CD4-positive, CD25-positive, alpha-beta regulatory T cell (primary cell): ENCODE results near the gene KCNMA1. TPM values are rescaled to one million over a fixed set of nuclear protein-coding genes. Genes with fewer than 3 reads are reported as not detected.

ENCODE experiments used
- ATAC-seq, 2 donors: fragments of 150-1000 bp; cut with Tn5 transposase; one replicate each; pipeline ENCODE4 v1.10.0; 2021; ENCODE audit warnings: low read depth in 2 of 2, moderate number of reproducible peaks in 2 of 2, moderate library complexity in 1 of 2
- DNase-seq, 3 donors: peaks; one replicate each; pipeline versions ENCODE4 v3.0.0 to v3.0.0-alpha.2; 2012 to 2022; ENCODE audit warnings: mixed read lengths in 1 of 3
- H3K27ac ChIP-seq: one replicate; pipeline ENCODE4 v1.7.0; 2013; ENCODE audit warnings: mild to moderate bottlenecking, low read length; ENCODE audit not compliant: insufficient read depth, poor library complexity, severe bottlenecking
- H3K27me3 ChIP-seq: one replicate; pipeline ENCODE4 v1.7.0; 2013; ENCODE audit warnings: low read length; ENCODE audit not compliant: control insufficient read depth, insufficient read depth
- H3K36me3 ChIP-seq: one replicate; pipeline ENCODE4 v1.7.0; 2013; ENCODE audit warnings: mild to moderate bottlenecking, low read length, moderate library complexity; ENCODE audit not compliant: control insufficient read depth, insufficient read depth
- H3K4me1 ChIP-seq: 2 replicates; pipeline ENCODE4 v1.7.0; 2013; ENCODE audit warnings: mild to moderate bottlenecking, low read length; ENCODE audit not compliant: insufficient read depth, control insufficient read depth, poor library complexity, severe bottlenecking
- H3K4me3 ChIP-seq: one replicate; pipeline ENCODE4 v1.7.0; 2013; ENCODE audit warnings: low read depth, mild to moderate bottlenecking, low read length, moderate library complexity
- H3K9me3 ChIP-seq, 2 experiments: 1 replicate in 1 of 2; 2 replicates in 1 of 2; pipeline ENCODE4 v1.7.0; 2013; ENCODE audit warnings: low read length in 2 of 2, mild to moderate bottlenecking in 1 of 2, moderate library complexity in 1 of 2; ENCODE audit not compliant: control insufficient read depth in 2 of 2
- H3K27ac Mint-ChIP-seq, 3 donors: one replicate each; pipeline ENCODE4 v1.8.0; 2020 to 2022; ENCODE audit warnings: mild to moderate bottlenecking in 3 of 3, mixed read lengths in 3 of 3, moderate library complexity in 2 of 3
- H3K27me3 Mint-ChIP-seq: one replicate; pipeline ENCODE4 v1.8.0; 2022; ENCODE audit warnings: mild to moderate bottlenecking, mixed read lengths
- H3K36me3 Mint-ChIP-seq: one replicate; pipeline ENCODE4 v1.8.0; 2020; ENCODE audit warnings: mixed read lengths
- H3K4me1 Mint-ChIP-seq, 4 donors: one replicate each; pipeline ENCODE4 v1.8.0; 2020 to 2022; ENCODE audit warnings: mixed read lengths in 4 of 4, mild to moderate bottlenecking in 1 of 4
- H3K4me3 Mint-ChIP-seq, 4 donors: one replicate each; pipeline ENCODE4 v1.8.0; 2020 to 2022; ENCODE audit warnings: mild to moderate bottlenecking in 4 of 4, mixed read lengths in 4 of 4, moderate library complexity in 3 of 4
- H3K9me3 Mint-ChIP-seq, 7 donors: one replicate each; pipeline ENCODE4 v1.8.0; 2020 to 2022; ENCODE audit warnings: mixed read lengths in 7 of 7, mild to moderate bottlenecking in 3 of 7, moderate library complexity in 2 of 7
- polyA plus RNA-seq, 4 donors: library from polyadenylated mRNA; unstranded; fragments of 300-500 nt; fragmentation: Illumina TruSeq; gene quantifications; one replicate each; pipeline ENCODE4 v1.2.3, GENCODE V29; 2021
- total RNA-seq: library from RNA; stranded (reverse); gene quantifications from one replicate; pipeline ENCODE4 v1.2.3, GENCODE V29; 2022

KCNMA1 gene
- total and polyA plus RNA-seq, 5 donors from 2014 or later = not detected

GRCh38 chr10:77377678-77378352 lies 259.8 kb downstream of the KCNMA1 start:
- DNase-seq = no peak
- no peaks in the 10 kb centered on the region for H3K27me3 Mint-ChIP-seq
- H3K9me3 ChIP-seq = no peaks in the 10 kb centered on the region
- H3K4me1 ChIP-seq = no peaks in the 10 kb centered on the region
- no peak overlapping the region for H3K27ac ChIP-seq
- H3K36me3 ChIP-seq = no peaks in the 10 kb centered on the region
- H3K4me3 Mint-ChIP-seq = no peak overlapping the region
- H3K4me3 ChIP-seq = no peak overlapping the region
- no peak overlapping the region for H3K27ac Mint-ChIP-seq
- no peak for ATAC-seq
- peaks cover 0 to 5% (median 0%) of the 10 kb centered on the region in 7 donors for H3K9me3 Mint-ChIP-seq
- no peaks in the 10 kb centered on the region for H3K4me1 Mint-ChIP-seq
- H3K36me3 Mint-ChIP-seq = no peaks in the 10 kb centered on the region
- no peaks in the 10 kb centered on the region for H3K27me3 ChIP-seq

GRCh38 chr10:77377034-77377433 lies 260.6 kb downstream of the KCNMA1 start:
- Histone ChIP-seq H3K4me3 (no peak overlapping the region), H3K27ac (no peak overlapping the region), H3K36me3 (no peaks in the 10 kb centered on the region), H3K9me3 (no peaks in the 10 kb centered on the region), H3K4me1 (no peaks in the 10 kb centered on the region), H3K27me3 (no peaks in the 10 kb centered on the region)
- Mint-ChIP-seq H3K9me3 (peaks cover 0 to 8% (median 1%) of the 10 kb centered on the region in 7 donors), H3K36me3 (no peaks in the 10 kb centered on the region), H3K4me1 (no peaks in the 10 kb centered on the region), H3K4me3 (no peak overlapping the region), H3K27me3 (no peaks in the 10 kb centered on the region), H3K27ac (no peak overlapping the region)
- ATAC-seq (no peak), DNase-seq (no peak)

- H3K9me3 ChIP-seq = no peaks in the 10 kb centered on the region
- Mint-ChIP-seq H3K27ac (no peak overlapping the region), H3K9me3 (peaks cover 0 to 8% (median 3%) of the 10 kb centered on the region in 7 donors), H3K36me3 (no peaks in the 10 kb centered on the region), H3K4me3 (no peak overlapping the region), H3K27me3 (no peaks in the 10 kb centered on the region), H3K4me1 (no peaks in the 10 kb centered on the region)
- H3K27me3 ChIP-seq = no peaks in the 10 kb centered on the region
- H3K4me3 ChIP-seq = no peak overlapping the region
- ATAC-seq (no peak), DNase-seq (no peak)
- no peak overlapping the region for H3K27ac ChIP-seq
- H3K4me1 ChIP-seq = no peaks in the 10 kb centered on the region
- no peaks in the 10 kb centered on the region for H3K36me3 ChIP-seq
Measured at GRCh38 chr10:77374189-77374656, 263.4 kb downstream of the KCNMA1 start.

GRCh38 chr10:77371848-77372799 lies 265.5 kb downstream of the KCNMA1 start:
- H3K4me3 Mint-ChIP-seq = no peak overlapping the region
- H3K27me3 Mint-ChIP-seq = no peaks in the 10 kb centered on the region
- no peak for DNase-seq
- no peaks in the 10 kb centered on the region for H3K4me1 ChIP-seq
- no peaks in the 10 kb centered on the region for H3K27me3 ChIP-seq
- no peaks in the 10 kb centered on the region for H3K9me3 ChIP-seq
- H3K36me3 Mint-ChIP-seq = no peaks in the 10 kb centered on the region
- H3K9me3 Mint-ChIP-seq = peaks cover 0 to 12% (median 4%) of the 10 kb centered on the region in 7 donors
- no peak for ATAC-seq
- H3K27ac Mint-ChIP-seq = no peak overlapping the region
- no peaks in the 10 kb centered on the region for H3K36me3 ChIP-seq
- no peak overlapping the region for H3K27ac ChIP-seq
- no peaks in the 10 kb centered on the region for H3K4me1 Mint-ChIP-seq
- no peak overlapping the region for H3K4me3 ChIP-seq

- no peaks in the 10 kb centered on the region for H3K9me3 ChIP-seq
- H3K4me1 ChIP-seq = no peaks in the 10 kb centered on the region
- H3K27me3 Mint-ChIP-seq = no peaks in the 10 kb centered on the region
- no peaks in the 10 kb centered on the region for H3K36me3 ChIP-seq
- H3K4me3 ChIP-seq = no peak overlapping the region
- H3K36me3 Mint-ChIP-seq = no peaks in the 10 kb centered on the region
- no peak overlapping the region for H3K27ac ChIP-seq
- no peak overlapping the region for H3K4me3 Mint-ChIP-seq
- H3K27me3 ChIP-seq = no peaks in the 10 kb centered on the region
- ATAC-seq (no peak), DNase-seq (no peak)
- H3K9me3 Mint-ChIP-seq = peaks cover 0 to 12% (median 4%) of the 10 kb centered on the region in 7 donors
- H3K4me1 Mint-ChIP-seq = no peaks in the 10 kb centered on the region
- no peak overlapping the region for H3K27ac Mint-ChIP-seq
Measured at GRCh38 chr10:77371421-77371820, 266.2 kb downstream of the KCNMA1 start.

GRCh38 chr10:77368006-77368405 lies 269.6 kb downstream of the KCNMA1 start:
- no peak overlapping the region for H3K4me3 Mint-ChIP-seq
- Histone ChIP-seq H3K27ac (no peak overlapping the region), H3K9me3 (no peaks in the 10 kb centered on the region), H3K4me3 (no peak overlapping the region), H3K27me3 (no peaks in the 10 kb centered on the region), H3K36me3 (no peaks in the 10 kb centered on the region), H3K4me1 (no peaks in the 10 kb centered on the region)
- no peaks in the 10 kb centered on the region for H3K36me3 Mint-ChIP-seq
- no peak for ATAC-seq
- DNase-seq = no peak
- no peak overlapping the region for H3K27ac Mint-ChIP-seq
- H3K27me3 Mint-ChIP-seq = no peaks in the 10 kb centered on the region
- peaks cover 0 to 12% (median 4%) of the 10 kb centered on the region in 7 donors for H3K9me3 Mint-ChIP-seq
- H3K4me1 Mint-ChIP-seq = no peaks in the 10 kb centered on the region

- Histone ChIP-seq H3K27me3 (no peaks in the 10 kb centered on the region), H3K27ac (no peak overlapping the region), H3K4me3 (no peak overlapping the region), H3K36me3 (no peaks in the 10 kb centered on the region), H3K9me3 (no peaks in the 10 kb centered on the region), H3K4me1 (no peaks in the 10 kb centered on the region)
- no peak overlapping the region for H3K4me3 Mint-ChIP-seq
- ATAC-seq = no peak
- H3K36me3 Mint-ChIP-seq = no peaks in the 10 kb centered on the region
- peaks cover 0 to 3% (median 0%) of the 10 kb centered on the region in 7 donors for H3K9me3 Mint-ChIP-seq
- no peaks in the 10 kb centered on the region for H3K4me1 Mint-ChIP-seq
- H3K27me3 Mint-ChIP-seq = no peaks in the 10 kb centered on the region
- H3K27ac Mint-ChIP-seq = no peak overlapping the region
- DNase-seq = no peak
Measured at GRCh38 chr10:77363210-77363609, 274.4 kb downstream of the KCNMA1 start.
